Transverse colon (tissue), 4 donors: ENCODE data around the gene SRP14. TPM values are rescaled to one million over a fixed set of nuclear protein-coding genes. Genes with fewer than 3 reads are reported as not detected.

Experiments used
- DNase-seq: peaks from one replicate; pipeline ENCODE4 v3.0.0-alpha.2; 2019
- H3K27ac ChIP-seq, 4 donors: fragments of 200-600 bp; sonication (generic); 2 replicates each; pipeline ENCODE4 v1.5.1; 2016 to 2018; ENCODE audit warnings: inconsistent platforms in 4 of 4
- H3K27me3 ChIP-seq: fragments of 200-600 bp; sonication (generic); 2 replicates; pipeline ENCODE4 v1.5.1; 2017; ENCODE audit warnings: inconsistent platforms
- H3K36me3 ChIP-seq, 4 donors: fragments of 200-600 bp; sonication (generic); 2 replicates each; pipeline ENCODE4 v1.5.1; 2017 to 2019; ENCODE audit warnings: inconsistent platforms in 4 of 4
- H3K4me1 ChIP-seq, 4 donors: fragments of 200-600 bp; sonication (generic); 2 replicates each; pipeline ENCODE4 v1.5.1; 2017 to 2020; ENCODE audit warnings: inconsistent platforms in 4 of 4
- H3K4me3 ChIP-seq, 4 donors: fragments of 200-600 bp; sonication (generic); 1 replicate in 1 of 4; 2 replicates in 3 of 4; pipeline versions ENCODE4 v1.5.1 to v1.6.1; 2017 to 2019; ENCODE audit warnings: inconsistent platforms in 4 of 4
- H3K9me3 ChIP-seq, 2 donors: fragments of 200-600 bp; sonication (generic); 2 replicates each; pipeline ENCODE4 v1.5.1; 2017 to 2019; ENCODE audit warnings: inconsistent platforms in 2 of 2
- CTCF ChIP-seq, 5 experiments: fragments of 200-600 bp in 3 of 5; fragments of 450-650 bp in 2 of 5; sonication (generic) in 3 of 5; IDR thresholded peaks; 1 replicate in 2 of 5; 2 replicates in 3 of 5; pipeline ENCODE4 v1.5.1; 2016 to 2017; ENCODE audit warnings: antibody characterized with exemption in 5 of 5, inconsistent platforms in 3 of 5, mild to moderate bottlenecking in 2 of 5, moderate library complexity in 1 of 5
- EP300 ChIP-seq: sonication (generic); formaldehyde crosslinking; IDR thresholded peaks from one replicate; pipeline ENCODE4 v1.6.1; 2017; ENCODE audit warnings: antibody characterized with exemption, low read depth
- POLR2A ChIP-seq: fragments of 450-650 bp; IDR thresholded peaks from one replicate; pipeline ENCODE4 v1.6.1; 2016; ENCODE audit warnings: antibody characterized with exemption, mild to moderate bottlenecking, moderate library complexity
- POLR2AphosphoS5 ChIP-seq, 3 donors: sonication (generic); formaldehyde crosslinking; IDR thresholded peaks; one replicate each; pipeline ENCODE4 v1.6.1; 2016; ENCODE audit warnings: antibody characterized with exemption in 3 of 3
- WGBS, 2 donors: methylation state at CpG; one replicate each; pipeline ENCODE4 v1.1.5; 2018; ENCODE audit warnings: low coverage in 1 of 2; 5-methylcytosine and 5-hydroxymethylcytosine counted together
- in situ Hi-C, 4 donors: fragments of 200-750 bp; cut with MboI; loops; one replicate each; pipeline versions ENCODE4 v1.15.0 to v1.15.1; 2017; ENCODE audit warnings: low sequenced_read_pairs in 3 of 4, low pct_ligation_motif_present in 1 of 4, low pct_unique_long_range_greater_than_20kb in 1 of 4
- intact Hi-C: fragments of 100-400 bp; cut with DNase I; formaldehyde crosslinking; loops from one replicate; pipeline ENCODE4 v1.15.1; 2023; ENCODE audit warnings: low total_unique reads
- total RNA-seq, 4 donors: library from RNA; depleted of rRNA; stranded (reverse); fragments of >200 nt; gene quantifications; one replicate each; pipeline ENCODE4 v1.1.0, GENCODE V29; 2016

The SRP14 gene
- total RNA-seq, 4 donors from 2014 or later: 216 to 511 (median 283) TPM

GRCh38 chr15:40067921-40068624, 29.1 kb upstream of the SRP14 start:
- no peaks in the 10 kb centered on the region for H3K36me3 ChIP-seq
- 65 to 67% methylated on average over 3 to 6 of the region's 6 CpGs for whole genome bisulfite sequencing, 2 donors
- in situ Hi-C loops (no loop called here), intact Hi-C loops (no loop called here)
- H3K4me1 ChIP-seq: peaks cover 18 to 44% (median 25%) of the 10 kb centered on the region in 4 donors
- no peaks in the 10 kb centered on the region for H3K27me3 ChIP-seq
- no peak overlapping the region for H3K27ac ChIP-seq
- no peak for DNase-seq
- no peak overlapping the region for H3K4me3 ChIP-seq
- no peaks in the 10 kb centered on the region for H3K9me3 ChIP-seq
- no peak for TF ChIP-seq POLR2AphosphoS5 (IDR thresholded peaks at IDR 0.05)
- no peak for TF ChIP-seq POLR2A
- TF ChIP-seq CTCF (IDR thresholded peaks at IDR 0.05): no peak
- no peak for TF ChIP-seq EP300

GRCh38 chr15:40066589-40066988, 27.6 kb upstream of the SRP14 start:
- in situ Hi-C loops (no loop called here), intact Hi-C loops (no loop called here)
- 93 to 97% methylated on average over 4 to 5 of the region's 5 CpGs for WGBS, 2 donors
- H3K4me1 ChIP-seq: peaks cover 18 to 40% (median 25%) of the 10 kb centered on the region in 4 donors
- H3K36me3 ChIP-seq: no peaks in the 10 kb centered on the region
- TF ChIP-seq POLR2A (no peak), EP300 (no peak), CTCF (IDR thresholded peaks at IDR 0.05) (no peak), POLR2AphosphoS5 (IDR thresholded peaks at IDR 0.05) (no peak)
- no peak overlapping the region for H3K4me3 ChIP-seq
- no peaks in the 10 kb centered on the region for H3K9me3 ChIP-seq
- no peak for DNase-seq
- no peak overlapping the region for H3K27ac ChIP-seq
- no peaks in the 10 kb centered on the region for H3K27me3 ChIP-seq

- Histone ChIP-seq H3K27ac (peak overlapping the region in 2 of 4 donors; percentile 6 to 13), H3K27me3 (no peaks in the 10 kb centered on the region), H3K4me1 (peaks cover 18 to 27% (median 23%) of the 10 kb centered on the region in 4 donors), H3K4me3 (no peak overlapping the region), H3K36me3 (no peaks in the 10 kb centered on the region), H3K9me3 (no peaks in the 10 kb centered on the region)
- DNase-seq: no peak
- intact Hi-C loops: no loop called here
- no peak for TF ChIP-seq POLR2AphosphoS5 (IDR thresholded peaks at IDR 0.05)
- TF ChIP-seq POLR2A: no peak
- TF ChIP-seq CTCF (IDR thresholded peaks at IDR 0.05): no peak
- no peak for TF ChIP-seq EP300
- in situ Hi-C loops: no loop called here
- 83% methylated on average over 3 of the region's 3 CpGs; no CpG with 5 or more reads in 1 of the 2 donors for WGBS, 2 donors
Measured at GRCh38 chr15:40065166-40065565, 26.2 kb upstream of the SRP14 start.

- intact Hi-C loops: no loop called here
- TF ChIP-seq CTCF (IDR thresholded peaks at IDR 0.05) (no peak), EP300 (no peak), POLR2AphosphoS5 (IDR thresholded peaks at IDR 0.05) (no peak), POLR2A (no peak)
- Histone ChIP-seq H3K9me3 (no peaks in the 10 kb centered on the region), H3K27ac (peak overlapping the region in 2 of 4 donors; percentile 13 to 24), H3K4me3 (no peak overlapping the region), H3K36me3 (no peaks in the 10 kb centered on the region), H3K27me3 (no peaks in the 10 kb centered on the region), H3K4me1 (peaks cover 13 to 19% (median 15%) of the 10 kb centered on the region in 4 donors)
- in situ Hi-C loops: no loop called here
- WGBS, 2 donors: 71 to 100% methylated on average over 1 to 8 of the region's 8 CpGs
- DNase-seq: no peak
Measured at GRCh38 chr15:40064231-40064894, 25.4 kb upstream of the SRP14 start.
